Measurements from ENCODE around the gene ASTE1.

DNA sequence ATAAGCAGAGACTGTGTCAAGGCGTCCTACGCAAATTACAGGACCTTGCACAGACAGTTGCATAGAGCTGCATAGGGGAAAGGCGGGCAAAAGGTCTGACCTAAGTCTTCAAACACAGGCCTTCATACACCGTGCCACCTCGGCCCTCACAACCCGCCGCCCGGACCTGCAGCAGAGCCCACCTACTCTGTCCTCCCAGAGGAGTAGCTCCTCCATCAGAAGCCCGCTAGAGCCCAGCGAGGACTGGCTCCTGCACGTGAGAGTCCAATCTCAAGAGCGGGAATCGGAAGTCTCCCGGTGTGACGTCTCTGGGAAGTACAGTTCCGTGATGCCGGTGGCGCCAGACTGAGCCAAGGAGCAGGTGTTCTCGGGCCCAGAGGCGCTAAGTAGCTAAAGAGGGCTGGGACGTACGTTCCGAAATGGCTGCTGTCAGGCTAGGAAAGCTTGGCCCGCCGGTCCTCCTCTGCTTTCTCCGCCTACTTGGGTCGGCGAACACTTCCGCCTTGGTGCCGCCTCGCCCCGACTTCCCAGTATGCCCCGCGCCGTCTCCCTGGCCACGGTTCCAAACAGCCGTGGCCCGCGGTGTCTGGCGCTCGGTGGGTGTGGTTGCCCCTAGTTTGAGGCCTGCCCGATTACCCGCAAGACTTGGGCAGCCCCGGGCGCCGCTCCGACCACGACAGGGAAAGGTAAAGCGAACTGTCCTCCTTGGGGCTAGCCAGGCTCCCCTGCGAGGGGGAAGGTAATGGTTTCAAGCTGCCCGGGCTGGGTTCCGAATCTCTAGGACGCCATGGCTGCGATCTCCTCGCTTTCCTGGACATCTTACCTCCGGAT lies at the start of gene ASTE1, which contains the start of gene NEK11:
- TF ChIP-seq, protein P1, sequence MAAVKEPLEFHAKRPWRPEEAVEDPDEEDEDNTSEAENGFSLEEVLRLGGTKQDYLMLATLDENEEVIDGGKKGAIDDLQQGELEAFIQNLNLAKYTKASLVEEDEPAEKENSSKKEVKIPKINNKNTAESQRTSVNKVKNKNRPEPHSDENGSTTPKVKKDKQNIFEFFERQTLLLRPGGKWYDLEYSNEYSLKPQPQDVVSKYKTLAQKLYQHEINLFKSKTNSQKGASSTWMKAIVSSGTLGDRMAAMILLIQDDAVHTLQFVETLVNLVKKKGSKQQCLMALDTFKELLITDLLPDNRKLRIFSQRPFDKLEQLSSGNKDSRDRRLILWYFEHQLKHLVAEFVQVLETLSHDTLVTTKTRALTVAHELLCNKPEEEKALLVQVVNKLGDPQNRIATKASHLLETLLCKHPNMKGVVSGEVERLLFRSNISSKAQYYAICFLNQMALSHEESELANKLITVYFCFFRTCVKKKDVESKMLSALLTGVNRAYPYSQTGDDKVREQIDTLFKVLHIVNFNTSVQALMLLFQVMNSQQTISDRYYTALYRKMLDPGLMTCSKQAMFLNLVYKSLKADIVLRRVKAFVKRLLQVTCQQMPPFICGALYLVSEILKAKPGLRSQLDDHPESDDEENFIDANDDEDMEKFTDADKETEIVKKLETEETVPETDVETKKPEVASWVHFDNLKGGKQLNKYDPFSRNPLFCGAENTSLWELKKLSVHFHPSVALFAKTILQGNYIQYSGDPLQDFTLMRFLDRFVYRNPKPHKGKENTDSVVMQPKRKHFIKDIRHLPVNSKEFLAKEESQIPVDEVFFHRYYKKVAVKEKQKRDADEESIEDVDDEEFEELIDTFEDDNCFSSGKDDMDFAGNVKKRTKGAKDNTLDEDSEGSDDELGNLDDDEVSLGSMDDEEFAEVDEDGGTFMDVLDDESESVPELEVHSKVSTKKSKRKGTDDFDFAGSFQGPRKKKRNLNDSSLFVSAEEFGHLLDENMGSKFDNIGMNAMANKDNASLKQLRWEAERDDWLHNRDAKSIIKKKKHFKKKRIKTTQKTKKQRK (IDR thresholded peaks at IDR 0.05; ENCODE audit: low read depth, low read length): no peak
- TF ChIP-seq BMI1 (IDR thresholded peaks at IDR 0.05; ENCODE audit: borderline replicate concordance) (peak; percentile 89), RAD21 (IDR thresholded peaks at IDR 0.05; ENCODE audit: insufficient read depth, low read depth, low read length) (no peak), SIN3A (IDR thresholded peaks at IDR 0.05; ENCODE audit: low read depth, low read length) (peak; percentile 94)

Data from GM12878 (cell line).